DND-41 (cell line): ENCODE data around the gene PRICKLE2.

Experiments used
- ATAC-seq: fragments of 200-7000 bp; cut with Tn5 transposase; 3 replicates; pipeline ENCODE4 v1.9.1; 2021; ENCODE audit warnings: low read depth; ENCODE audit not compliant: insufficient read depth
- DNase-seq: peaks from one replicate; pipeline ENCODE4 v3.0.0-alpha.2; 2020
- H2AFZ ChIP-seq: 2 replicates; pipeline ENCODE4 v1.6.0; 2012; ENCODE audit warnings: low read depth, low read length
- H3K27ac ChIP-seq: 2 replicates; pipeline ENCODE4 v1.5.1; 2012; ENCODE audit warnings: low read length, inconsistent platforms
- H3K27me3 ChIP-seq: fragments of 200-600 bp; sonication (generic); 2 replicates; pipeline ENCODE4 v1.6.0; 2012; ENCODE audit warnings: low read length, mild to moderate bottlenecking, inconsistent platforms; ENCODE audit not compliant: insufficient read depth, poor library complexity
- H3K36me3 ChIP-seq: 2 replicates; pipeline ENCODE4 v1.5.1; 2012; ENCODE audit warnings: low read length, inconsistent platforms; ENCODE audit not compliant: insufficient read depth
- H3K4me1 ChIP-seq: 2 replicates; pipeline ENCODE4 v1.5.1; 2012; ENCODE audit warnings: mild to moderate bottlenecking, low read length; ENCODE audit not compliant: insufficient read depth
- H3K4me2 ChIP-seq: 2 replicates; pipeline ENCODE4 v1.6.0; 2012; ENCODE audit warnings: mild to moderate bottlenecking, moderate library complexity, low read length, inconsistent platforms; ENCODE audit not compliant: insufficient read depth
- H3K4me3 ChIP-seq, 2 experiments: fragments of 200-600 bp in 1 of 2; shearing (Covaris generic) in 1 of 2; 2 replicates each; pipeline ENCODE4 v1.5.1; 2012 to 2016; ENCODE audit warnings: inconsistent platforms in 2 of 2, low read length in 2 of 2, mild to moderate bottlenecking in 2 of 2, low read depth in 1 of 2, moderate library complexity in 1 of 2
- H3K79me2 ChIP-seq: 2 replicates; pipeline ENCODE4 v1.6.0; 2012; ENCODE audit warnings: low read length, inconsistent platforms; ENCODE audit not compliant: insufficient read depth
- H3K9ac ChIP-seq: 2 replicates; pipeline ENCODE4 v1.6.0; 2012; ENCODE audit warnings: low read depth, mild to moderate bottlenecking, inconsistent platforms, low read length, moderate library complexity
- H3K9me3 ChIP-seq: 2 replicates; pipeline ENCODE4 v1.5.1; 2012; ENCODE audit warnings: low read length, moderate library complexity, mild to moderate bottlenecking, inconsistent platforms; ENCODE audit not compliant: insufficient read depth, severe bottlenecking
- H4K20me1 ChIP-seq: 2 replicates; pipeline ENCODE4 v1.6.0; 2012; ENCODE audit warnings: low read length; ENCODE audit not compliant: insufficient read depth
- CTCF ChIP-seq: IDR thresholded peaks from 2 replicates; pipeline ENCODE4 v1.5.1; 2012; ENCODE audit warnings: borderline replicate concordance, low read length, moderate library complexity, mild to moderate bottlenecking; ENCODE audit not compliant: poor library complexity, severe bottlenecking; ENCODE audit errors: extremely low read depth
- EZH2 ChIP-seq: IDR thresholded peaks from 3 replicates; pipeline ENCODE4 v1.6.1; 2012; ENCODE audit warnings: borderline replicate concordance, low read depth, mild to moderate bottlenecking, moderate library complexity, low read length, inconsistent platforms; ENCODE audit not compliant: severe bottlenecking

The PRICKLE2 gene

GRCh38 chr3:64141476-64141875 lies 83.8 kb downstream of the PRICKLE2 start:
- Histone ChIP-seq H3K27ac (no peak overlapping the region), H2AFZ (no peak overlapping the region), H3K9me3 (no peaks in the 10 kb centered on the region), H3K4me1 (no peaks in the 10 kb centered on the region), H4K20me1 (no peaks in the 10 kb centered on the region), H3K9ac (no peak overlapping the region), H3K79me2 (no peaks in the 10 kb centered on the region), H3K27me3 (no peaks in the 10 kb centered on the region), H3K4me2 (no peak overlapping the region), H3K4me3 (no peak overlapping the region), H3K36me3 (no peaks in the 10 kb centered on the region)
- TF ChIP-seq CTCF (no peak), EZH2 (no peak)
- DNase-seq (no peak), ATAC-seq (no peak)

GRCh38 chr3:64140651-64141050 lies 84.6 kb downstream of the PRICKLE2 start:
- Histone ChIP-seq H3K4me3 (no peak overlapping the region), H3K4me1 (no peaks in the 10 kb centered on the region), H2AFZ (no peak overlapping the region), H3K36me3 (no peaks in the 10 kb centered on the region), H3K79me2 (no peaks in the 10 kb centered on the region), H3K4me2 (no peak overlapping the region), H3K9me3 (no peaks in the 10 kb centered on the region), H3K27me3 (no peaks in the 10 kb centered on the region), H3K27ac (no peak overlapping the region), H3K9ac (no peak overlapping the region), H4K20me1 (no peaks in the 10 kb centered on the region)
- TF ChIP-seq EZH2 = no peak
- no peak for TF ChIP-seq CTCF
- DNase-seq = no peak
- no peak for ATAC-seq

GRCh38 chr3:64138656-64139375 lies 86.5 kb downstream of the PRICKLE2 start:
- no peaks in the 10 kb centered on the region for H3K79me2 ChIP-seq
- H4K20me1 ChIP-seq = no peaks in the 10 kb centered on the region
- no peaks in the 10 kb centered on the region for H3K4me1 ChIP-seq
- no peak for DNase-seq
- TF ChIP-seq CTCF (no peak), EZH2 (no peak)
- H3K36me3 ChIP-seq = no peaks in the 10 kb centered on the region
- no peaks in the 10 kb centered on the region for H3K9me3 ChIP-seq
- no peak overlapping the region for H3K27ac ChIP-seq
- no peak overlapping the region for H3K9ac ChIP-seq
- ATAC-seq = no peak
- no peaks in the 10 kb centered on the region for H3K27me3 ChIP-seq
- no peak overlapping the region for H3K4me3 ChIP-seq
- H2AFZ ChIP-seq = no peak overlapping the region
- H3K4me2 ChIP-seq = no peak overlapping the region
